ENCODE data around the gene PCNX4. TPM values are rescaled to one million over a fixed set of nuclear protein-coding genes. Genes with fewer than 3 reads are reported as not detected.

PCNX4 gene
- total RNA-seq, 1 donor from 2014 or later, result 56.0 TPM

- Mint-ChIP-seq H3K36me3 (ENCODE audit: unreplicated experiment) (no peaks in the 10 kb centered on the region), H3K27me3 (ENCODE audit: unreplicated experiment) (peaks cover 2% of the 10 kb centered on the region), H3K9me3 (ENCODE audit: unreplicated experiment) (no peaks in the 10 kb centered on the region), H3K4me1 (ENCODE audit: unreplicated experiment) (peaks cover 13% of the 10 kb centered on the region), H3K27ac (ENCODE audit: unreplicated experiment) (no peak overlapping the region), H3K4me3 (ENCODE audit: unreplicated experiment) (no peak overlapping the region)
- DNase-seq (ENCODE audit: extremely low spot score, unreplicated experiment), result no peak
- no peak for TF ChIP-seq CTCF (IDR thresholded peaks at IDR 0.05)
Measured at GRCh38 chr14:60169722-60170121, 78.0 kb downstream of the PCNX4 start.

GRCh38 chr14:60170948-60171347 lies 79.2 kb downstream of the PCNX4 start:
- H3K27ac Mint-ChIP-seq (ENCODE audit: unreplicated experiment), result no peak overlapping the region
- peaks cover 5% of the 10 kb centered on the region for H3K27me3 Mint-ChIP-seq (ENCODE audit: unreplicated experiment)
- H3K4me3 Mint-ChIP-seq (ENCODE audit: unreplicated experiment), result no peak overlapping the region
- H3K9me3 Mint-ChIP-seq (ENCODE audit: unreplicated experiment), result no peaks in the 10 kb centered on the region
- H3K4me1 Mint-ChIP-seq (ENCODE audit: unreplicated experiment), result peaks cover 7% of the 10 kb centered on the region
- no peak for TF ChIP-seq CTCF (IDR thresholded peaks at IDR 0.05)
- DNase-seq (ENCODE audit: extremely low spot score, unreplicated experiment), result no peak
- no peaks in the 10 kb centered on the region for H3K36me3 Mint-ChIP-seq (ENCODE audit: unreplicated experiment)

- no peak for DNase-seq (ENCODE audit: extremely low spot score, unreplicated experiment)
- no peaks in the 10 kb centered on the region for H3K9me3 Mint-ChIP-seq (ENCODE audit: unreplicated experiment)
- peaks cover 5% of the 10 kb centered on the region for H3K27me3 Mint-ChIP-seq (ENCODE audit: unreplicated experiment)
- no peaks in the 10 kb centered on the region for H3K4me1 Mint-ChIP-seq (ENCODE audit: unreplicated experiment)
- no peak for TF ChIP-seq CTCF (IDR thresholded peaks at IDR 0.05)
- no peaks in the 10 kb centered on the region for H3K36me3 Mint-ChIP-seq (ENCODE audit: unreplicated experiment)
- H3K4me3 Mint-ChIP-seq (ENCODE audit: unreplicated experiment), result no peak overlapping the region
- no peak overlapping the region for H3K27ac Mint-ChIP-seq (ENCODE audit: unreplicated experiment)
Measured at GRCh38 chr14:60171690-60172089, 80.0 kb downstream of the PCNX4 start.

- no peaks in the 10 kb centered on the region for H3K9me3 Mint-ChIP-seq (ENCODE audit: unreplicated experiment)
- no peaks in the 10 kb centered on the region for H3K4me1 Mint-ChIP-seq (ENCODE audit: unreplicated experiment)
- no peak for DNase-seq (ENCODE audit: extremely low spot score, unreplicated experiment)
- no peak overlapping the region for H3K27ac Mint-ChIP-seq (ENCODE audit: unreplicated experiment)
- H3K36me3 Mint-ChIP-seq (ENCODE audit: unreplicated experiment), result no peaks in the 10 kb centered on the region
- no peak overlapping the region for H3K4me3 Mint-ChIP-seq (ENCODE audit: unreplicated experiment)
- H3K27me3 Mint-ChIP-seq (ENCODE audit: unreplicated experiment), result peaks cover 3% of the 10 kb centered on the region
- no peak for TF ChIP-seq CTCF (IDR thresholded peaks at IDR 0.05)
Measured at GRCh38 chr14:60174352-60175254, 82.9 kb downstream of the PCNX4 start.

GRCh38 chr14:60175255-60175902 lies 83.7 kb downstream of the PCNX4 start:
- Mint-ChIP-seq H3K4me1 (ENCODE audit: unreplicated experiment) (no peaks in the 10 kb centered on the region), H3K27me3 (ENCODE audit: unreplicated experiment) (peaks cover 3% of the 10 kb centered on the region), H3K9me3 (ENCODE audit: unreplicated experiment) (no peaks in the 10 kb centered on the region), H3K36me3 (ENCODE audit: unreplicated experiment) (no peaks in the 10 kb centered on the region), H3K27ac (ENCODE audit: unreplicated experiment) (no peak overlapping the region), H3K4me3 (ENCODE audit: unreplicated experiment) (no peak overlapping the region)
- TF ChIP-seq CTCF (IDR thresholded peaks at IDR 0.05), result no peak
- no peak for DNase-seq (ENCODE audit: extremely low spot score, unreplicated experiment)
